ENCODE measurements around the gene PPP2R3C. TPM values are rescaled to one million over a fixed set of nuclear protein-coding genes. Genes with fewer than 3 reads are reported as not detected.

Gene PPP2R3C
- total RNA-seq, 2 donors from 2014 or later = 14.7 to 27.8 TPM

DNA sequence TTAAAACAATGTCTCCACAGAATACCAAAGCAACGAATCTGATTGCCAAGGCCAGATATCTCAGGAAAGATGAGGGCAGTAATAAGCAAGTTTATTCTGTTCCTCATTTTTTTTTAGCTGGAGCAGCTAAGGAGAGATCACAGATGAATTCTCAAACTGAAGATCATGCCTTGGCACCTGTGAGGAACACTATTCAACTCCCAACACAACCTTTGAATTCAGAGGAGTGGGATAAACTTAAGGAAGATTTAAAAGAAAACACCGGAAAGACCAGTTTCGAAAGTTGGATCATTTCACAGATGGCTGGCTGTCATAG is 1.6 kb upstream of the PPP2R3C start:
- H3K9me3 ChIP-seq = no peaks in the 10 kb centered on the region
- TF ChIP-seq, protein P1, sequence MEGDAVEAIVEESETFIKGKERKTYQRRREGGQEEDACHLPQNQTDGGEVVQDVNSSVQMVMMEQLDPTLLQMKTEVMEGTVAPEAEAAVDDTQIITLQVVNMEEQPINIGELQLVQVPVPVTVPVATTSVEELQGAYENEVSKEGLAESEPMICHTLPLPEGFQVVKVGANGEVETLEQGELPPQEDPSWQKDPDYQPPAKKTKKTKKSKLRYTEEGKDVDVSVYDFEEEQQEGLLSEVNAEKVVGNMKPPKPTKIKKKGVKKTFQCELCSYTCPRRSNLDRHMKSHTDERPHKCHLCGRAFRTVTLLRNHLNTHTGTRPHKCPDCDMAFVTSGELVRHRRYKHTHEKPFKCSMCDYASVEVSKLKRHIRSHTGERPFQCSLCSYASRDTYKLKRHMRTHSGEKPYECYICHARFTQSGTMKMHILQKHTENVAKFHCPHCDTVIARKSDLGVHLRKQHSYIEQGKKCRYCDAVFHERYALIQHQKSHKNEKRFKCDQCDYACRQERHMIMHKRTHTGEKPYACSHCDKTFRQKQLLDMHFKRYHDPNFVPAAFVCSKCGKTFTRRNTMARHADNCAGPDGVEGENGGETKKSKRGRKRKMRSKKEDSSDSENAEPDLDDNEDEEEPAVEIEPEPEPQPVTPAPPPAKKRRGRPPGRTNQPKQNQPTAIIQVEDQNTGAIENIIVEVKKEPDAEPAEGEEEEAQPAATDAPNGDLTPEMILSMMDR (IDR thresholded peaks at IDR 0.05) = no peak
- H3K27me3 ChIP-seq = no peaks in the 10 kb centered on the region
- H3K4me1 ChIP-seq = peaks cover 0 to 20% of the 10 kb centered on the region in 2 donors
- H3K4me3 ChIP-seq = peak overlapping the region; percentile 65 to 73
- H3K36me3 ChIP-seq = no peaks in the 10 kb centered on the region
- DNase-seq (ENCODE audit: low spot score) = no peak
- peak overlapping the region; percentile 94 for H3K27ac ChIP-seq

GRCh38 chr14:35122696-35123387 is 1.1 kb upstream of the PPP2R3C start:
- Histone ChIP-seq H3K4me3 (peak overlapping the region; percentile 65 to 73), H3K9me3 (no peaks in the 10 kb centered on the region), H3K4me1 (peaks cover 0 to 20% of the 10 kb centered on the region in 2 donors), H3K27ac (peak overlapping the region; percentile 94), H3K36me3 (no peaks in the 10 kb centered on the region), H3K27me3 (no peaks in the 10 kb centered on the region)
- TF ChIP-seq, protein P1 (IDR thresholded peaks at IDR 0.05) = no peak
- DNase-seq (ENCODE audit: low spot score) = no peak

DNA sequence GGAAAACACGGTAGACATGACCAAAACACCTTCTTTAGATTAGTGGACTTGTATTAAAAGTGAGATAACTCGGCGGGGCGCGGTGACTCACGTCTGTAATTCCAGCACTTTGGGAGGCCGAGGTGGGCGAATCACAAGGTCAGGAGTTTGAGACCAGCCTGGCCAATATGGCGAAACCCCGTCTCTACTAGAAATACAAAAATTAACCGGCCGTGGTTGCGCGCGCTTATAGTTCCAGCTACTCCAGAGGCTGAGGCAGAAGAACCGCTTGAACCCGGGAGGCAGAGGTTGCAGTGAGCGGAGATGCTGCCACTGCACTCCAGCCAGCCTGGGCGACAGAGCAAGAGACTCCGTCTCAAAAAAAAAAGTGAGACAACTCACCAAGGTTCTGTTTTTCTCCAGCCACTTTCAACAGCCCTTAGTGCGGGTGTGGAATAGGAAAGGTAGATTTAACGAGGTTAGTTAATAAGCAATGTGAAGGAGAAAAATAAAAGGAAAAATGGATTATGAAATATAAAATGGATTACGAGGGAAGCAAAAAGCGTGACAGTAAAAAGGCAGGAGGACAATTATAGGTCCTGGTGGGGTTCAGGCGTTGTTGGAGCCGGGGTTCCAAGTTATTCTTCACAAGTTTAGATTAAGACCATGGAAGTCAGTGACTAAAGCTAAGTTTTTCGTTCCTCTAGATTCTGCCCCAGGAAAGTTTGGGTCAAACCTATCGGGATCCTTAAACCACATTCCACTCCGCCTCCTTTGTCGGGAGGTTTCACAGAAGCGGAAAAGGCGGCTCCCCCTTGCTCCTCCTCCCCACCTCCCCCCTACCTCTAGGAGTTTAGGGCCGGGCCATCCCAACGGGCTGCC is 534 bp downstream of the PPP2R3C start:
- Histone ChIP-seq H3K27me3 (no peaks in the 10 kb centered on the region), H3K27ac (peak overlapping the region; percentile 94), H3K4me3 (peak overlapping the region; percentile 65 to 73), H3K36me3 (peaks cover 6% of the 10 kb centered on the region), H3K4me1 (peaks cover 0 to 20% of the 10 kb centered on the region in 2 donors), H3K9me3 (no peaks in the 10 kb centered on the region)
- TF ChIP-seq, protein P1 (IDR thresholded peaks at IDR 0.05) = no peak
- no peak for DNase-seq (ENCODE audit: low spot score)

DNA sequence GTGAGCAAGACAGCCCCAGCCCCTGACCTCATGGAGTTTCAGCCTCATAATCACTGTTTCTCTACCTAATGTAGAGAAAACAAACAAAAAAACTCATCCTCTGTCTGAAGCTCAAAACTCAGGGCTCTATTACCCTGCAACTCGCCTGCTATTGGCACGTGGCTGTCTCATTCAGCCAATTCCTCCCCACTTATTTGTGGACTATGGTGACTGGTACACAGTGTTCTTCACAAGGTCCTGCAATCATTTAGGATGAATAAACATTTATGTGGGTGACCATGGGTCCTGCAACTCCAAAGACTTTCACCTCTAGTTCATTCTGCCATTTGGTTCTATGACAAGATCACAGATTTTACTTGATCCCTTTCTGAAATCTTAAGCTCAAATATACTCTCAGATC is 4.7 kb downstream of the PPP2R3C start:
- DNase-seq (ENCODE audit: low spot score) = no peak
- Histone ChIP-seq H3K9me3 (no peaks in the 10 kb centered on the region), H3K27me3 (no peaks in the 10 kb centered on the region), H3K36me3 (peaks cover 43% of the 10 kb centered on the region), H3K4me3 (no peak overlapping the region), H3K4me1 (peaks cover 0 to 7% of the 10 kb centered on the region in 2 donors), H3K27ac (no peak overlapping the region)
- TF ChIP-seq, protein P1 (IDR thresholded peaks at IDR 0.05) = no peak

DNA sequence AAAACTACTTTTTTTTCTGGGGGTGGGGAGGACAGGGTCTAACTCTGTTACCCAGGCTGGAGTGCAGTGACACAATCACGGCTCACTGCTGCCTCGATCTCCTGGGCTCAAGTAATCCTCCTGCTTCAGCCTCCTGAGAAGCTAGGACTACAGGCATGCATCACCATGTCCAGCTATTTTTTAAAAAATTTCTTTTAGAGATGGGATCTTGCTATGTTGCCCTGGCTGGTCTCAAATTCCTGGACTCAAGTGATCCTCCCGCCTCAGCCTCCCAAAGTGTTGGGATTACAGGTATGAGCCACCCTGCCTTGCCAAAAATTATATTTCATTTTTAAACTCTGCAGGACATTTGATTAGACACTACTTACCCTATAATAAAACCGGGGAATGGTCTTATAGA is 5.5 kb downstream of the PPP2R3C start:
- H3K27ac ChIP-seq = no peak overlapping the region
- H3K4me1 ChIP-seq = peaks cover 0 to 7% of the 10 kb centered on the region in 2 donors
- no peak overlapping the region for H3K4me3 ChIP-seq
- no peak for DNase-seq (ENCODE audit: low spot score)
- H3K36me3 ChIP-seq = peaks cover 51% of the 10 kb centered on the region
- H3K9me3 ChIP-seq = no peaks in the 10 kb centered on the region
- H3K27me3 ChIP-seq = no peaks in the 10 kb centered on the region
- TF ChIP-seq, protein P1 (IDR thresholded peaks at IDR 0.05) = no peak
